Transverse colon (tissue), 4 donors: Measurements from ENCODE around the gene CST1. TPM values are rescaled to one million over a fixed set of nuclear protein-coding genes. Genes with fewer than 3 reads are reported as not detected.
"Not testable (repeated sequence)": the region's sequence is repeated elsewhere in the genome, so short reads cannot be mapped to it uniquely, and the experiment has no call there.

Experiments used
- DNase-seq: peaks from one replicate; pipeline ENCODE4 v3.0.0-alpha.2; 2019
- H3K27ac ChIP-seq, 4 donors: fragments of 200-600 bp; sonication (generic); 2 replicates each; pipeline ENCODE4 v1.5.1; 2016 to 2018; ENCODE audit warnings: inconsistent platforms in 4 of 4
- H3K27me3 ChIP-seq: fragments of 200-600 bp; sonication (generic); 2 replicates; pipeline ENCODE4 v1.5.1; 2017; ENCODE audit warnings: inconsistent platforms
- H3K36me3 ChIP-seq, 4 donors: fragments of 200-600 bp; sonication (generic); 2 replicates each; pipeline ENCODE4 v1.5.1; 2017 to 2019; ENCODE audit warnings: inconsistent platforms in 4 of 4
- H3K4me1 ChIP-seq, 4 donors: fragments of 200-600 bp; sonication (generic); 2 replicates each; pipeline ENCODE4 v1.5.1; 2017 to 2020; ENCODE audit warnings: inconsistent platforms in 4 of 4
- H3K4me3 ChIP-seq, 4 donors: fragments of 200-600 bp; sonication (generic); 1 replicate in 1 of 4; 2 replicates in 3 of 4; pipeline versions ENCODE4 v1.5.1 to v1.6.1; 2017 to 2019; ENCODE audit warnings: inconsistent platforms in 4 of 4
- H3K9me3 ChIP-seq, 2 donors: fragments of 200-600 bp; sonication (generic); 2 replicates each; pipeline ENCODE4 v1.5.1; 2017 to 2019; ENCODE audit warnings: inconsistent platforms in 2 of 2
- EP300 ChIP-seq: sonication (generic); formaldehyde crosslinking; IDR thresholded peaks from one replicate; pipeline ENCODE4 v1.6.1; 2017; ENCODE audit warnings: antibody characterized with exemption, low read depth
- POLR2A ChIP-seq: fragments of 450-650 bp; IDR thresholded peaks from one replicate; pipeline ENCODE4 v1.6.1; 2016; ENCODE audit warnings: antibody characterized with exemption, mild to moderate bottlenecking, moderate library complexity
- POLR2AphosphoS5 ChIP-seq, 3 donors: sonication (generic); formaldehyde crosslinking; IDR thresholded peaks; one replicate each; pipeline ENCODE4 v1.6.1; 2016; ENCODE audit warnings: antibody characterized with exemption in 3 of 3
- WGBS, 2 donors: methylation state at CpG; one replicate each; pipeline ENCODE4 v1.1.5; 2018; ENCODE audit warnings: low coverage in 1 of 2; 5-methylcytosine and 5-hydroxymethylcytosine counted together
- in situ Hi-C, 4 donors: fragments of 200-750 bp; cut with MboI; loops; one replicate each; pipeline versions ENCODE4 v1.15.0 to v1.15.1; 2017; ENCODE audit warnings: low sequenced_read_pairs in 3 of 4, low pct_ligation_motif_present in 1 of 4, low pct_unique_long_range_greater_than_20kb in 1 of 4
- intact Hi-C: fragments of 100-400 bp; cut with DNase I; formaldehyde crosslinking; loops from one replicate; pipeline ENCODE4 v1.15.1; 2023; ENCODE audit warnings: low total_unique reads
- total RNA-seq, 4 donors: library from RNA; depleted of rRNA; stranded (reverse); fragments of >200 nt; gene quantifications; one replicate each; pipeline ENCODE4 v1.1.0, GENCODE V29; 2016
- TF ChIP-seq, protein P1 (sequence below), 5 experiments: fragments of 200-600 bp in 3 of 5; fragments of 450-650 bp in 2 of 5; sonication (generic) in 3 of 5; IDR thresholded peaks; 1 replicate in 2 of 5; 2 replicates in 3 of 5; pipeline ENCODE4 v1.5.1; 2016 to 2017; ENCODE audit warnings: antibody characterized with exemption in 5 of 5, inconsistent platforms in 3 of 5, mild to moderate bottlenecking in 2 of 5, moderate library complexity in 1 of 5

The CST1 gene
- total RNA-seq, 4 donors from 2014 or later = not detected

DNA sequence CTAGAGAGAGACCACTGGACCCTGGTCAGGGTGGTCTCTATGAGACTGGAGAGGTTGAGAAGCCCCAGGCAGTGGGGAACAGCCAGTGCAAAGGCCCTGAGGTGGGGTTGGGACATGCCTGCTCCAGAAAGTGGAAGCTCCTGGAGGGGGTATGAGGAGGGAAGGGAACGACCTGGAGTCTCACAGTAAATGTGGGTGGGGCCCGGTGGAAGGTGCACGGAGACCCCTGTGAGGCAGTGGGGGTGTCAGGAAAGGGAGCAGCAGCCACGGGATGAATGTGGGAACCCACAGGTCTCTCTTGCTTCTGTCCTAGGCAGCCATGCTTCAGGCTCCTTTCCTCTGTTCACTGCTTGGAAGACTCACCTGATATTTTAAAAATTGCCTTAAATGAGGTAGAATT is 1.3 kb upstream of the CST1 start:
- WGBS, 2 donors = 65% methylated on average over 4 of the region's 4 CpGs; no CpG with 5 or more reads in 1 of the 2 donors
- in situ Hi-C loops (no loop called here), intact Hi-C loops (no loop called here)
- no peak overlapping the region for H3K27ac ChIP-seq
- TF ChIP-seq, protein P1, sequence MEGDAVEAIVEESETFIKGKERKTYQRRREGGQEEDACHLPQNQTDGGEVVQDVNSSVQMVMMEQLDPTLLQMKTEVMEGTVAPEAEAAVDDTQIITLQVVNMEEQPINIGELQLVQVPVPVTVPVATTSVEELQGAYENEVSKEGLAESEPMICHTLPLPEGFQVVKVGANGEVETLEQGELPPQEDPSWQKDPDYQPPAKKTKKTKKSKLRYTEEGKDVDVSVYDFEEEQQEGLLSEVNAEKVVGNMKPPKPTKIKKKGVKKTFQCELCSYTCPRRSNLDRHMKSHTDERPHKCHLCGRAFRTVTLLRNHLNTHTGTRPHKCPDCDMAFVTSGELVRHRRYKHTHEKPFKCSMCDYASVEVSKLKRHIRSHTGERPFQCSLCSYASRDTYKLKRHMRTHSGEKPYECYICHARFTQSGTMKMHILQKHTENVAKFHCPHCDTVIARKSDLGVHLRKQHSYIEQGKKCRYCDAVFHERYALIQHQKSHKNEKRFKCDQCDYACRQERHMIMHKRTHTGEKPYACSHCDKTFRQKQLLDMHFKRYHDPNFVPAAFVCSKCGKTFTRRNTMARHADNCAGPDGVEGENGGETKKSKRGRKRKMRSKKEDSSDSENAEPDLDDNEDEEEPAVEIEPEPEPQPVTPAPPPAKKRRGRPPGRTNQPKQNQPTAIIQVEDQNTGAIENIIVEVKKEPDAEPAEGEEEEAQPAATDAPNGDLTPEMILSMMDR (IDR thresholded peaks at IDR 0.05) = no peak
- TF ChIP-seq EP300 (no peak), POLR2A (no peak), POLR2AphosphoS5 (IDR thresholded peaks at IDR 0.05) (no peak)
- no peak for DNase-seq
- no peak overlapping the region for H3K4me3 ChIP-seq
- H3K36me3 ChIP-seq = no peaks in the 10 kb centered on the region
- no peaks in the 10 kb centered on the region for H3K9me3 ChIP-seq
- H3K4me1 ChIP-seq = no peaks in the 10 kb centered on the region
- H3K27me3 ChIP-seq = no peaks in the 10 kb centered on the region

DNA sequence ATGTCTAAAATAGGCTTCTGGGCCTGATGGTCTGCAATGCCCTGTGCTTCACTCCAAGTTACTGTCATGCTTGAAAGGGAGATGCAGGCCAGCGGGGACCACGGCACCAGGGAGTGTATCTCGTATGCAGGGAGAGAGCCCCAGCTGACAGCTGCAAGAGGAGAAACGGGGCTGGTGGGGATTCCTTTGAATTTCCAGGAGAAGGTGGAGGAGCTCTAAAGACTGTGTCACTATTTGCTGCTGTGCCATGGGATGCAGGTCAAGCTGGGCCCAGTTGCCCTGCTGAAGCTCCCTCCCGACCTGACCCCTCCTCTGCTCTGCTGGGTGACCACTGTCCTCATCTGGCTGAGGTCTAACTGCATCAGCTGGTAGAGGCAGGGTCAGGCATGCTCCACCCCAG is 989 bp downstream of the CST1 start:
- H3K4me3 ChIP-seq = no peak overlapping the region
- in situ Hi-C loops (loop anchor here in 2 of 4 donors (25.0 kb wide), 1 partner anchor 88 kb away; the partner anchor contains the start of gene CST2 (in 2 of the 2)), intact Hi-C loops (no loop called here)
- TF ChIP-seq, protein P1 (IDR thresholded peaks at IDR 0.05) = no peak
- TF ChIP-seq EP300 (no peak), POLR2A (no peak), POLR2AphosphoS5 (IDR thresholded peaks at IDR 0.05) (no peak)
- no peaks in the 10 kb centered on the region for H3K4me1 ChIP-seq
- H3K36me3 ChIP-seq = no peaks in the 10 kb centered on the region
- WGBS, 2 donors = 76% methylated on average over 5 of the region's 5 CpGs; no CpG with 5 or more reads in 1 of the 2 donors
- H3K27ac ChIP-seq = no peak overlapping the region
- DNase-seq = no peak
- H3K9me3 ChIP-seq = no peaks in the 10 kb centered on the region
- no peaks in the 10 kb centered on the region for H3K27me3 ChIP-seq

DNA sequence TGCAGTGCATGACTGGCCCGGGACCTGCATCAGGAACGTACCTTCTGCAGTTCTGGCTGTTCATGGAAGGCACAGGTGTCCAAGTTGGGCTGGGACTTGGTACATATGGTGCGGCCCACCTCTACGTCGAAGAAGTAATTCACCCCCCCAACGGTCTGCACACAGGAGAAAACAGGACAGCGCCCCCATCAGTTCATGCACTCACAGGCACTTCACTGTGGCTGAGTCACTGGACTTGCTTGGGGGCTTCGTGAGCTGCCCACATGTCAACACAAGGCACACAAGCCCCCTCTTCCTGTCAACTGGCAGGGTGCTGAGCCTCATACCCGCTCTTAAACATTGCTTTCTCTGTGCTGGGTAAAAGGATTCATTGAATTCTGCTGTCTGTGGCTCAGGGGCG is 1.8 kb downstream of the CST1 start:
- H3K9me3 ChIP-seq, H3K27ac ChIP-seq, H3K4me1 ChIP-seq, H3K27me3 ChIP-seq, H3K36me3 ChIP-seq, DNase-seq, H3K4me3 ChIP-seq, intact Hi-C loops: not testable (repeated sequence)
- 62 to 80% methylated on average over 5 to 10 of the region's 10 CpGs for WGBS, 2 donors
- in situ Hi-C loops = loop anchor here in 2 of 4 donors (25.0 kb wide), 1 partner anchor 88 kb away; the partner anchor contains the start of gene CST2 (in 2 of the 2)

DNA sequence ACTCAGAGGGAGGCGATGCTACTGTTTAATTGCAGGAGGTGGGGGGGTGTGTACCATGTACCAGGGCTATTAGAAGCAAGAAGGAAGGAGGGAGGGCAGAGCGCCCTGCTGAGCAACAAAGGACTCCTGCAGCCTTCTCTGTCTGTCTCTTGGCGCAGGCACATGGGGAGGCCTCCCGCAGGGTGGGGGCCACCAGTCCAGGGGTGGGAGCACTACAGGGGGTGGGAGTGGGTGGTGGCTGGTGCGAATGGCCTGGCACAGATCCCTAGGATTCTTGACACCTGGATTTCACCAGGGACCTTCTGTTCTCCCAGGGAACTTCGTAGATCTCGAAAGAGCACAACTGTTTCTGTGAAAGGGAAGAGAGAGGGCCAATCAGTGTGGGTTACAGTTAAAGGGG is 3.2 kb downstream of the CST1 start:
- H3K9me3 ChIP-seq, DNase-seq, intact Hi-C loops, H3K36me3 ChIP-seq, H3K27me3 ChIP-seq, H3K4me1 ChIP-seq, H3K4me3 ChIP-seq, H3K27ac ChIP-seq: not testable (repeated sequence)
- WGBS, 2 donors = 44% methylated on average over 5 of the region's 7 CpGs; no CpG with 5 or more reads in 1 of the 2 donors
- in situ Hi-C loops = loop anchor here in 2 of 4 donors (25.0 kb wide), 1 partner anchor 90 kb away; the partner anchor contains the start of gene CST2 (in 2 of the 2)

DNA sequence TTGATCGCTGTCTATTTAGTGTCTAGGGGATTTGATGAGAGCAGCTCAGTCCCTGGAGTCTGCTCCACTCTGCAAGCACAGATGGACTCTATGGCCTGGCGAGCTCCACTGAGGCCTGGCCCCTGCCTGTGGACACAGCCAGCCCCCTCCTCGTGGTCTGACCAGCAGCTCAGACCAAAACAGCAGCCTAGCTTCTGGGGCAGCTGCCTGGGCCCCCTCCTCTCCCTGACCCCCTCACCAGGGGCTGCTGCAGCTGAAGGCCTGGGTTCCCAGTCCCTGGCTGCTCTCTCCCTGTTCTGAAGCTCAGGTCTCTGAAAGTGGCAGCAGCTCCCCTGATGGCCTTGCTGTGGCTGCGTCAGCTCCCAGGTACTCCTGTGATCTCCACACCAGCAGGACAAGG is 3.6 kb downstream of the CST1 start:
- H3K27me3 ChIP-seq, intact Hi-C loops, H3K4me3 ChIP-seq, H3K4me1 ChIP-seq, H3K36me3 ChIP-seq, H3K9me3 ChIP-seq, DNase-seq, H3K27ac ChIP-seq: not testable (repeated sequence)
- 73% methylated on average over 4 of the region's 4 CpGs; no CpG with 5 or more reads in 1 of the 2 donors for WGBS, 2 donors
- in situ Hi-C loops = loop anchor here in 2 of 4 donors (25.0 kb wide), 1 partner anchor 90 kb away; the partner anchor contains the start of gene CST2 (in 2 of the 2)

DNA sequence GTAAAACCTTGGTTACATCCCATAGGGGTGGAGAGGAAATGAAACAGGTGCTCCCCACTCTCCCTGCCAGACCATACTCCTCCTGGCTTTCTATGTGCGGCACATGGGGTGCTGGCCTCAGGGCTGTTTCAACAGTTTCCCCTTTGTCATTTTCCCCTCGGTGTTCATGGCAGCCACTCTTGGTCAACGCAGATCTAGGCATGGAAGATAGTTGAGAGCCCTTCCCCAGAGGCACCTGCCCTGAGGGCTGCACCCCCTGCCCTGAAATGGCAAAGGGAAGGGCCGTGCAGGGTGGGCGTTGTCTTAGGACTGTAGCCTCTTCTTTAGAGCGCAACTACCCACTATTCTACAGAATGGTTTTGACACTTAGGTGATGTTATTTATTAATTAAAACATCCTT is 4.4 kb downstream of the CST1 start:
- no peaks in the 10 kb centered on the region for H3K36me3 ChIP-seq
- H3K4me1 ChIP-seq = no peaks in the 10 kb centered on the region
- TF ChIP-seq, protein P1 (IDR thresholded peaks at IDR 0.05) = no peak
- no peak for TF ChIP-seq POLR2AphosphoS5 (IDR thresholded peaks at IDR 0.05)
- no peak for TF ChIP-seq EP300
- no peak for TF ChIP-seq POLR2A
- intact Hi-C loops = no loop called here
- H3K27ac ChIP-seq = no peak overlapping the region
- in situ Hi-C loops = loop anchor here in 2 of 4 donors (25.0 kb wide), 1 partner anchor 91 kb away; the partner anchor contains the start of gene CST2 (in 2 of the 2)
- no peaks in the 10 kb centered on the region for H3K9me3 ChIP-seq
- WGBS, 2 donors = 90% methylated on average over 6 of the region's 6 CpGs; no CpG with 5 or more reads in 1 of the 2 donors
- DNase-seq = no peak
- no peaks in the 10 kb centered on the region for H3K27me3 ChIP-seq
- no peak overlapping the region for H3K4me3 ChIP-seq
